Panc1 (cell line): ENCODE data around the gene MAN2B1. TPM values are rescaled to one million over a fixed set of nuclear protein-coding genes. Genes with fewer than 3 reads are reported as not detected.

Experiments
- ATAC-seq: fragments of 200-7000 bp; cut with Tn5 transposase; 2 replicates; pipeline ENCODE4 v1.9.1; 2020; ENCODE audit warnings: mild to moderate bottlenecking, moderate library complexity
- BruUV-seq: library from RNA; stranded (reverse); fragments of 400-500 nt; replicated peaks from 2 replicates; lab custom pipeline; 2021; lab: Mats Ljungman, UMichigan
- CTCF ChIA-PET: fragments of 300-600 bp; sonication (Branson Sonifier 250); formaldehyde crosslinking; loops from one replicate; lab custom pipeline; 2022; ENCODE audit warnings: antibody characterized with exemption; lab: Charles Lee
- POLR2A ChIA-PET: fragments of 300-600 bp; sonication (Branson Sonifier 250); formaldehyde crosslinking; loops from one replicate; lab custom pipeline; 2022; ENCODE audit warnings: antibody characterized with exemption; lab: Charles Lee
- DNase-seq: peaks from one replicate; pipeline ENCODE4 v3.0.0-alpha.2; 2010; ENCODE audit warnings: low read depth, low spot score
- H3K27ac ChIP-seq: 2 replicates; pipeline ENCODE4 v1.5.1; 2011; ENCODE audit warnings: mild to moderate bottlenecking, low read length, inconsistent platforms
- H3K27me3 ChIP-seq: fragments of 200-500 bp; sonication (Bioruptor generic); 2 replicates; pipeline ENCODE4 v1.6.0; 2014; ENCODE audit warnings: low read length, inconsistent platforms; ENCODE audit not compliant: control insufficient read depth, insufficient read depth
- H3K36me3 ChIP-seq: fragments of 200-500 bp; sonication (Bioruptor generic); 2 replicates; pipeline ENCODE4 v1.5.1; 2014; ENCODE audit warnings: inconsistent platforms, mild to moderate bottlenecking, low read length, moderate library complexity; ENCODE audit not compliant: control insufficient read depth, insufficient read depth
- H3K4me1 ChIP-seq: 2 replicates; pipeline ENCODE4 v1.5.1; 2011; ENCODE audit warnings: inconsistent platforms, mild to moderate bottlenecking, low read length, moderate library complexity; ENCODE audit not compliant: control insufficient read depth, insufficient read depth
- H3K4me3 ChIP-seq, 2 experiments: 2 replicates each; pipeline ENCODE4 v1.5.1; 2011 to 2012; ENCODE audit warnings: low read depth in 2 of 2, low read length in 2 of 2, mild to moderate bottlenecking in 2 of 2, inconsistent platforms in 1 of 2, moderate library complexity in 1 of 2
- H3K9me3 ChIP-seq: fragments of 200-500 bp; sonication (Bioruptor generic); 2 replicates; pipeline ENCODE4 v1.5.1; 2014; ENCODE audit warnings: low read depth, mild to moderate bottlenecking, inconsistent platforms, low read length, moderate library complexity; ENCODE audit not compliant: control insufficient read depth, insufficient read depth
- CTCF ChIP-seq: fragments of 450-650 bp; IDR thresholded peaks from 2 replicates; pipeline ENCODE4 v1.5.1; 2017; ENCODE audit warnings: mild to moderate bottlenecking
- POLR2AphosphoS5 ChIP-seq: IDR thresholded peaks from 2 replicates; pipeline ENCODE4 v1.6.1; 2012; ENCODE audit warnings: mild to moderate bottlenecking, low read depth, low read length, moderate library complexity
- REST ChIP-seq, 2 experiments: IDR thresholded peaks; 2 replicates each; pipeline ENCODE4 v1.6.1; 2011 to 2012; ENCODE audit warnings: low read depth in 2 of 2, control low read depth in 1 of 2, low read length in 1 of 2, mild to moderate bottlenecking in 1 of 2, moderate library complexity in 1 of 2; ENCODE audit not compliant: insufficient read depth in 1 of 2
- SIN3A ChIP-seq: IDR thresholded peaks from 2 replicates; pipeline ENCODE4 v1.6.1; 2012; ENCODE audit warnings: low read depth, mild to moderate bottlenecking, low read length, moderate library complexity, borderline replicate concordance; ENCODE audit not compliant: insufficient read depth
- TCF7L2 ChIP-seq: IDR thresholded peaks from 2 replicates; pipeline ENCODE4 v1.6.1; 2011; ENCODE audit warnings: mild to moderate bottlenecking, low read depth, low read length, inconsistent platforms
- in situ Hi-C: cut with HindIII; loops from 2 replicates; pipeline ENCODE4 v1.10.0; 2016; ENCODE audit warnings: low sequenced_read_pairs, low pct_unique_long_range_greater_than_20kb
- intact Hi-C: fragments of 100-400 bp; cut with micrococcal nuclease; formaldehyde crosslinking; loops from one replicate; pipeline ENCODE4 v1.10.0; 2022; ENCODE audit not compliant: unreplicated experiment
- total RNA-seq: library from RNA; stranded (reverse); gene quantifications from one replicate; pipeline ENCODE4 v1.2.1, GENCODE V29; 2021; ENCODE audit not compliant: unreplicated experiment

The MAN2B1 gene
- total RNA-seq, 1 experiment from 2014 or later: 43.0 TPM

- BruUV-seq: no TSS peak
Measured at GRCh38 chr19:12649941-12650340, 16.6 kb downstream of the MAN2B1 start.

GRCh38 chr19:12648088-12648487 is 18.5 kb downstream of the MAN2B1 start:
- ATAC-seq: peak; percentile 8; the same call in 1 of the 2 replicates
- H3K9me3 ChIP-seq: no peaks in the 10 kb centered on the region
- no peaks in the 10 kb centered on the region for H3K36me3 ChIP-seq
- no peaks in the 10 kb centered on the region for H3K27me3 ChIP-seq
- no peak overlapping the region for H3K27ac ChIP-seq
- H3K4me1 ChIP-seq: no peaks in the 10 kb centered on the region
- TF ChIP-seq CTCF (peak; percentile 44; the same call in 1 of the 2 replicates), SIN3A (no peak)
- DNase-seq: no peak
- no TSS peak for BruUV-seq
- intact Hi-C loops: loop anchor here (5.0 kb wide), 1 partner anchor 96 kb away; the partner anchor contains the start of gene ZNF564
- in situ Hi-C loops: no loop called here
- POLR2A ChIA-PET: no interaction called here
- CTCF ChIA-PET: no interaction called here
- no peak overlapping the region for H3K4me3 ChIP-seq

More at GRCh38 chr19:12649941-12650340, 16.6 kb downstream of the MAN2B1 start:
- DNase-seq (no peak), ATAC-seq (no peak)
- Histone ChIP-seq H3K4me1 (no peaks in the 10 kb centered on the region), H3K4me3 (no peak overlapping the region), H3K27me3 (no peaks in the 10 kb centered on the region), H3K27ac (no peak overlapping the region), H3K9me3 (no peaks in the 10 kb centered on the region), H3K36me3 (no peaks in the 10 kb centered on the region)
- CTCF ChIA-PET: no interaction called here
- POLR2A ChIA-PET: no interaction called here
- in situ Hi-C loops: no loop called here
- intact Hi-C loops: loop anchor here (5.0 kb wide), 1 partner anchor 98 kb away; the partner anchor contains the start of gene ZNF564
- TF ChIP-seq TCF7L2 (no peak), REST (IDR thresholded peaks at IDR 0.05; ENCODE audit: insufficient read depth in 1 of 2, low read depth in 2 of 2, low read length in 1 of 2) (no peak), SIN3A (no peak), POLR2AphosphoS5 (no peak)

- ChIA-PET CTCF (interaction anchor here (0.7 kb wide), 1 partner anchor 182 kb away, joined by 12 read pairs; no protein-coding TSS in a partner anchor), POLR2A (no interaction called here)
- ATAC-seq (peak; percentile 80), DNase-seq (no peak)
- BruUV-seq: no TSS peak
- H3K4me1 ChIP-seq: no peaks in the 10 kb centered on the region
- intact Hi-C loops: loop anchor here (5.0 kb wide), 1 partner anchor 95 kb away; the partner anchor contains the start of gene ZNF564
- in situ Hi-C loops: no loop called here
- H3K4me3 ChIP-seq: no peak overlapping the region
- no peaks in the 10 kb centered on the region for H3K9me3 ChIP-seq
- H3K27ac ChIP-seq: no peak overlapping the region
- H3K27me3 ChIP-seq: no peaks in the 10 kb centered on the region
- TF ChIP-seq SIN3A (no peak), TCF7L2 (no peak), POLR2AphosphoS5 (no peak), REST (IDR thresholded peaks at IDR 0.05; ENCODE audit: insufficient read depth in 1 of 2, low read depth in 2 of 2, low read length in 1 of 2) (no peak), CTCF (no peak)
- no peaks in the 10 kb centered on the region for H3K36me3 ChIP-seq
Measured at GRCh38 chr19:12647490-12648071, 19.0 kb downstream of the MAN2B1 start.
